Activated effector memory CD4-positive, alpha-beta T cell treated with anti-CD3 and anti-CD28 coated beads, Interleukin-2, amount 50 U/mL, for 16 hours (primary cell): ENCODE data around the gene URB2.
"Not testable (repeated sequence)": the region's sequence is repeated elsewhere in the genome, so short reads cannot be mapped to it uniquely, and the experiment has no call there.

Experiments
- DNase-seq: peaks from one replicate; pipeline ENCODE4 v3.0.0-alpha.2; 2020

Gene URB2

DNA sequence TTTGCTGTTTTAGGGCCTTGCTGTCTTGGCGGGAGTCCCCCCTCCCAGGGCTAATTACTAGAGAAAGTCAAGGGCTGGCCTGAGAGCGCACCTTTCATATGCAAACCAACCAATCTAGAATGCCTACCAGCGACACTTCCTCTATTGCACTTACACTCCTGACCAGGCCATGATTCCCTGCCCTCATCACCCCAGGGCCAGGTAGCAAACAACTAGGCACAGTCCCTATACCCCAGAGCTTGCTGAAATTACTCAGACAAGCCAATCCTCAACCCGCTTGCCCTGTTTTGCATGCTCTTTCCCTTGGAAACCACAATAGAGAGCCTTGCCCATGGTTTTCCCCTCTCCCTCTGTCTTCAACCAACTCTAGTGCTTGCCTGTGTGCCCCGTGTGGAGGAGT is 70.3 kb downstream of the URB2 start:
- DNase-seq, result no peak

GRCh38 chr1:229699613-229700267 is 73.7 kb downstream of the URB2 start:
- DNase-seq, result no peak

GRCh38 chr1:229704157-229704556 is 78.1 kb downstream of the URB2 start:
- no peak for DNase-seq

- not testable (repeated sequence) for DNase-seq
Observed at GRCh38 chr1:229705152-229705551, 79.1 kb downstream of the URB2 start.

- not testable (repeated sequence) for DNase-seq
Observed at GRCh38 chr1:229707127-229707526, 81.1 kb downstream of the URB2 start.

GRCh38 chr1:229709500-229710013 is 83.5 kb downstream of the URB2 start:
- DNase-seq, result no peak
